Measurements from ENCODE around the gene FNDC1. TPM values are rescaled to one million over a fixed set of nuclear protein-coding genes. Genes with fewer than 3 reads are reported as not detected.
A peak's percentile ranks its signal among the peaks of the same experiment; 100 is the strongest.

The FNDC1 gene
- total RNA-seq, 2 donors from 2014 or later = 0.52 TPM; not detected in 1

- Histone ChIP-seq H3K9me3 (no peaks in the 10 kb centered on the region), H3K27ac (no peak overlapping the region), H3K4me1 (peaks cover 11% of the 10 kb centered on the region), H3K36me3 (replicated peaks in 1 of 2; ENCODE audit: insufficient read depth in 1 of 2, low read depth in 2 of 2) (no peaks in the 10 kb centered on the region), H3K27me3 (no peaks in the 10 kb centered on the region), H3K4me3 (no peak overlapping the region)
- intact Hi-C loops (cut with DNase I) = no loop called here
- no peak for ATAC-seq
- WGBS, 2 donors = 74 to 75% methylated on average over 8 of the region's 8 CpGs
- TF ChIP-seq POLR2A (IDR thresholded peaks at IDR 0.05) (no peak), CTCF (IDR thresholded peaks at IDR 0.05) (no peak)
- no peak for DNase-seq
Measured at GRCh38 chr6:159229651-159230051, 60.5 kb downstream of the FNDC1 start.

GRCh38 chr6:159232106-159232645 is 63.0 kb downstream of the FNDC1 start:
- intact Hi-C loops (cut with DNase I) = no loop called here
- WGBS, 2 donors = 94 to 98% methylated on average over 35 to 38 of the region's 38 CpGs
- no peak for ATAC-seq
- no peak for DNase-seq
- Histone ChIP-seq H3K4me3 (no peak overlapping the region), H3K27ac (no peak overlapping the region), H3K36me3 (replicated peaks in 1 of 2; ENCODE audit: insufficient read depth in 1 of 2, low read depth in 2 of 2) (no peaks in the 10 kb centered on the region), H3K27me3 (no peaks in the 10 kb centered on the region), H3K4me1 (peaks cover 14% of the 10 kb centered on the region), H3K9me3 (no peaks in the 10 kb centered on the region)
- TF ChIP-seq POLR2A (IDR thresholded peaks at IDR 0.05) (no peak), CTCF (IDR thresholded peaks at IDR 0.05) (no peak)

GRCh38 chr6:159232751-159233150 is 63.6 kb downstream of the FNDC1 start:
- TF ChIP-seq POLR2A (IDR thresholded peaks at IDR 0.05) = no peak
- no peak for TF ChIP-seq CTCF (IDR thresholded peaks at IDR 0.05)
- Histone ChIP-seq H3K9me3 (no peaks in the 10 kb centered on the region), H3K27me3 (no peaks in the 10 kb centered on the region), H3K36me3 (replicated peaks in 1 of 2; ENCODE audit: insufficient read depth in 1 of 2, low read depth in 2 of 2) (no peaks in the 10 kb centered on the region), H3K4me1 (peaks cover 14% of the 10 kb centered on the region), H3K4me3 (no peak overlapping the region), H3K27ac (no peak overlapping the region)
- ATAC-seq = no peak
- intact Hi-C loops (cut with DNase I) = no loop called here
- DNase-seq = no peak
- WGBS, 2 donors = 90 to 93% methylated on average over 23 of the region's 23 CpGs

GRCh38 chr6:159233365-159234101 is 64.3 kb downstream of the FNDC1 start:
- 0 to 18% methylated on average over 1 to 60 of the region's 66 CpGs for WGBS, 2 donors
- H3K4me1 ChIP-seq = peaks cover 14% of the 10 kb centered on the region
- H3K36me3 ChIP-seq (replicated peaks in 1 of 2; ENCODE audit: insufficient read depth in 1 of 2, low read depth in 2 of 2) = no peaks in the 10 kb centered on the region
- ATAC-seq (peak; percentile 90), DNase-seq (peak; percentile 70 to 79 (median 74))
- H3K9me3 ChIP-seq = no peaks in the 10 kb centered on the region
- H3K27me3 ChIP-seq = no peaks in the 10 kb centered on the region
- H3K27ac ChIP-seq = peak overlapping the region in 3 of 4 donors; percentile 9 to 49 (median 24)
- TF ChIP-seq CTCF (IDR thresholded peaks at IDR 0.05) = peak in 5 of 7 experiments; percentile 8 to 34 (median 16)
- peak; percentile 31 to 39 (median 34) for TF ChIP-seq POLR2A (IDR thresholded peaks at IDR 0.05)
- H3K4me3 ChIP-seq = peak overlapping the region in 1 of 2 donors; percentile 27
- intact Hi-C loops (cut with DNase I) = no loop called here
